NCI-H446 treated with DMSO at 0.1 percent for 48 hours (cell line): ENCODE data around the gene SLC25A36.
"Not testable (repeated sequence)": the region's sequence is repeated elsewhere in the genome, so short reads cannot be mapped to it uniquely, and the experiment has no call there.

Experiments used
- DNase-seq: peaks from one replicate; lab custom pipeline; 2025; lab: John Stamatoyannopoulos, UW

SLC25A36 gene

DNA sequence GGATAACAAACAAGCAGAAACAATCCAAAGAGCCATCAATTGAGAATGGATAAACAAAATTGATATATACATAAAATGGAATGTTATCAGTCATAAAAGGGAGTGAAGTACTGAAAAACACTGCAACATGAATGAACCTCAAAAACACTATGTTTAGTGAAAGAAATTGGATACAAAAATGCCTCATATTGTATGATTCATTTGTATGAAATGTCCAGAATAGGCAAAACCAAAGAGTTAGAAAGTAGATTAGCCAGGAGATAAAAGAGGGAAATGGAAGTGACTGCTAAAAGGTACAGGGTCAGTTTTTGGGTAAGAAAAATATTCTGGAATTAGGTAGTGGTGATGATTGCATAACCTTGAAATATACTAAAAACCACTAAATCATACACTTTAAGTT lies 9.8 kb upstream of the SLC25A36 start:
- DNase-seq: no peak

DNA sequence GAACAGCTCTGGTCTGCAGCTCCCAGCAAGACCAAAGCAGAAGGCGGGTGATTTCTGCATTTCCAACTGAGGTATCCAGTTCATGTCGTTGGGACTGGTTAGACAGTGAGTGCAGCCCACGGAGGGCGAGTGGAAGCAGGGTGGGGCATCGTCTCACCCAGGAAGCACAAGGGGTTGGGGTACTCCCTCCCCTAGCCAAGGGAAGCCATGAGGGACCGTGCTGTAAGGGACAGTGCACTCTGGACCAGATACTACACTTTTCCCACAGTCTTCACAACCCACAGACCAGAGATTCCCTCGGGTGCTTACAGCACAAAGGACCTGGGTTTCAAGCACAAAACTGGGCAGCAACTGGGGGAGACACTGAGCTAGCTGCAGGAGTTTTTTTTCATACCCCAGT lies 8.5 kb upstream of the SLC25A36 start:
- no peak for DNase-seq

DNA sequence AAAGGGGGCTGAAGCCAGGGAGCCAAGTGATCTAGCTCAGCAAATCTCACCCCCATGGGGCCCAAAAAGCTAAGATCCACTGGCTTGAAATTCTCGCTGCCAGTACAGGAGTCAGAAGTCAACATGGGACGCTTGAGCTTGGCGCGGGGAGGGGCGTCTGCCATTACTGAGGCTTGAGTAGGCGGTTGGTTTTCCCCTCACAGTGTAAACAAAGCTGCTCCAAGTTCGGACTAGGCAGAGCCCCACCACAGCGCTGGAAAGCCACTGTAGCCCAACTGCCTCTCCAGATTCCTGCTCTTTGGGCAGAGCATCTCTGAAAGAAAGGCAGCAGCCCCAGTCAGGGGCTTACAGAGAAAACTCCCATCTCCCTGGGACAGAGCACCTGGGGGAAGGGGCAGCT lies 8.1 kb upstream of the SLC25A36 start:
- DNase-seq: no peak

DNA sequence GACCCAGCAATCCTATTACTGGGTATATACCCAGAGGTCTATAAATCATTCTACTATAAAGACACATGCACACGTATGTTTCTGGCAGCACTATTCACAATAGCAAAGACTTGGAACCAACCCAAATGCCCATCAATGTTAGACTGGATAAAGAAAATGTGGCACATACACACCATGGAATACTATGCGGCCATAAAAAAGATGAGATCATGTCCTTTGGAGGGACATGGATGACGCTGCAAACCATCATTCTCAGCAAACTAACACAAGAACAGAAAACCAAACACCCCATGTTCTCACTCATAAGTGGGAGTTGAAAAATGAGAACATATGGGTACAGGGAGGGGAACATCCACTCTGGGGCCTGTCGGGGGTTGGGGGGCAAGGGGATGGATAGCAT lies 2.3 kb upstream of the SLC25A36 start:
- DNase-seq: not testable (repeated sequence)

DNA sequence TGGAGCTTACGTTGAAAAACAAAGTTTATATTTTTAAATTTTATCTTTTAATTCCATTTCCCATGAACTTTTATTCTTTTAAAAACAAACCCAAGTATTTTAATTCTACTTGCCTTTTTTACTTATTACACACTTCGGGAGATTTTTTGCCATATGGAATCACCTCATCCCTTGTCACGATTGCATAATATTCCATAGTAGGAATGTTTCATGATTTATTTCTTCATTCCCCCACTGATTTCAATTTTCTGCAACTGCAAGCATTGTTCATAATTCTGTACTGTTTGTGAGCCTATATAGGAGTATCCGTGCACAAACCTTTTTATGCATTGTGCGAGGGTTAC lies 574 bp upstream of the SLC25A36 start:
- no peak for DNase-seq

DNA sequence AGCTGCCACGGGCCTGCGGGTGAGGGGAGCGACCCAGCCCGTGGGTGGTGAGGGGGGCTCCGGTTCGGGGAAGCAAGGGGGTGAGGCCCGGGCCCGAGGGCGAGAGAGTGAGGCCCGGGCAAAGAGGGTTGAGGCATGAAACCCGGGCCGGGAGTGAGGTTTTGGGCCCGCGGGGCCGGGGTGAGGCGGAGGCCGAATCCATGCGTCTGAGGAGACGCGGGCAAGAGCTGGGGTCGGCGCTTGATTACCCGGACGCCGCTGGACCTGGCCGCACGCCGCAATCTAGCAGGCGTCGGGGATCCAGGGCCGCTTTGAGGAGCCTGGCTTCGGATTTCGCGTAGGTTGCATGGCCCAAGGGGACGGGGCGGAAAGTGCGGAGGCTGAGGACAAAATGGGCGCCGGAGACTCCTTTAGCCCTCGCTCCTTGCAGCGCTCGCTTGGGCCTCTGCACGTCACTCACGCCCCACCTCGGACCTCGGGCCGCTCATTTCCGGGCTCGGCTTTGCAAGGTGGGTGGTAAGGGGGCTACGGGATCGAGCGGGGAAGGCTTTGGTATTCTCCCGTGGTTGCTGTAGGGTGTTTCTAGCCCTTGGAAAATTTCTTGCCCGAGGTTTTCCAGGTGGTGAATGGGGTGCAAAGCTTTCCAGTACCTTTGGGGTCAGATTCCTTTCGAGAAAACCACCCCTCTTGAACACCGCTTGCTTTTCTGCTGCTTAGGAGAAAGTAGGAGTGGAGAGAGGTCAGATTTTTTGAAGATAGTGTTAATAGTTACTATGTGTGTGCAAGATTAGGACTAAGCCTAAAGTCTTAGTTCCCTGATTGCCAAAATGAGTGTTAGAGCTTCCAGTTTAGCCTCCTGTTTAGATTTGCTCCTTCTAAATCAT lies 827 bp downstream of the SLC25A36 start:
- no peak for DNase-seq

DNA sequence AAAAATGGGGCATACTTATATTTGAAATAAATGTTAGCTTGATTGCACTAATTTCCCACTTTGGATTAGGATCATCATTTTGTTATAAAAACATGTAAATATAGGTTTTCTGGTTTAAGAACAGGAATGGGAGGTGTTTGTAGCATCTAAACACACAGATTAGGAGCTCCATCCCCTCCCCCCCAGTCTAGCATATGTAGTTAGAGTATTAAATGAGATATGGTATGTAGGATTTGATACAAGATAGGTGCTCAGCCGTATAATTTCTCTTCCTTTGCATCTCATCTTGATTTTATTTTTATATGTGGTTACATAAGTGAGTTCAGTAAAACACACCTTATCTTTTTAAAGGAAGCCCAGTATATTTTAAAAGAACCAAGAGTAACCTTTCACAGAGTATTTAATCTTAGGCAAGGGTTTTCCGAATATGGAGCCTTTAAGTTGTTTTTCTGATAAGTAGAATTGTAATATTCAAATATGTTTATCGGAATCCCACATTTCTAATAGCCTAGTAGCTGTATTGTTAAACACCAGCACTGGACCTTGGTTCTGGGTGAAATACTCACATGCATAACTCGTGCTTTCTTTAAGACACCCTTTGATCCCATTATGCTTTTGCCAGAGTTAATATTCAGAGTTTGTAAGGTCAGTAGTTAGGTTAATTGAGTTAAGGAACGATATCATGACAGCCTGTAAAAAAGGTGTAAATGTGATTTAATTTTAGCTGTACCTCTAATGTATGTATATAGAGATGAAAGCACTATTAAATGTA lies 2.3 kb downstream of the SLC25A36 start:
- no peak for DNase-seq

DNA sequence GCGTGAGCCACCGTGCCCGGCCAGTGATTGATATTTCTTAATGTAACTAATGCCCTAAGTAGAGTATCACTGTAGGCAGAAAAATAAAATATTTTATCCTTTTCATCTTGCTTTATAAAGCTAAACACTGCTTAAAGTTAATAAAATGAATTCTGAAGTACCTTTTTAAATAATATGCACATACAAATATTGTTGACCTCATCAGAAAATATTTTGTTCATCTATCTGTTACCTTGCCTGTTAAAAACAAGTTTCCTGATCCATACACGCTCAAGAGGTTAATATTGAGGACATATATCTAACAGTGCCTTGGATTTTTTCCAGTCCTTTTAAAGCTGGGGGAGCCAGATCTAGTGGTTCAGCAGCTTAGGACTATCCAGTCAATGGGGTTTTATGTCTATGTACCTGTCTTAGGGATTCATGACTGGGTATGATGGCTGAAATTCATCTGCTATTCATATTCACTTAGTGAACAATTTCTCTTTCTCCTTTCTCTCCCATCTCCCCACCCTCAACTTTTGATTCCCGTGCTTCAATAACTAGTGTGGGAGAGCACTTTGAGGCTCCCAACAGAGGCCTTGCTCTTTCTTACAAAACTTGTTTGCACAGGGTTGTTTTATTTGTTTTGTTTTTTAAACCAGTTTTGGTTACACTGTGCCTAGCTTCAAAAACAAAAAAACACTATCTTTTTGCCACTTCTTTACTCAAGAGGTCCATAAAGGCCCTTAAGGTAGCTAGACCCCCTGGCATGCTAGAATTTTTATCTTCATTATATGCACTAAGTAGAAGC lies 7.0 kb downstream of the SLC25A36 start:
- no peak for DNase-seq

DNA sequence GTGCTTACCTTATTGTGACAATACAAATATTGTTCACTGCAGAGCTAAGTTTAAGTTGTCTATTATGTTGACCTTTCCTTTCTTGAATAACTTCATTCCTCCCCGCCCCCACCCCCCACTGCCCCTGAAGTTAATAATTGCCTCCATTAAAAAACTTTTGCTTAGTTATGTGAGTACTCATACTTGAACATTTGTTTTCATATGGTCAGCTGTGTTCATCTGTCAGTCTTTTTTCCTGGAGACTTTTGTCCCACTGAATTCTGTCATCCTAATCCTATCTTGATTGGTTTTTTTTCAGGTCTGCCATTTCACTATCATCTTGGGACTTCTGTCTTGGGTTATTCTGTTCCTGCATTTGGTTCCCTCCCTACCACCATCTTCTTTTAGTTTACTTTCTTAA lies 8.5 kb downstream of the SLC25A36 start:
- DNase-seq: no peak

DNA sequence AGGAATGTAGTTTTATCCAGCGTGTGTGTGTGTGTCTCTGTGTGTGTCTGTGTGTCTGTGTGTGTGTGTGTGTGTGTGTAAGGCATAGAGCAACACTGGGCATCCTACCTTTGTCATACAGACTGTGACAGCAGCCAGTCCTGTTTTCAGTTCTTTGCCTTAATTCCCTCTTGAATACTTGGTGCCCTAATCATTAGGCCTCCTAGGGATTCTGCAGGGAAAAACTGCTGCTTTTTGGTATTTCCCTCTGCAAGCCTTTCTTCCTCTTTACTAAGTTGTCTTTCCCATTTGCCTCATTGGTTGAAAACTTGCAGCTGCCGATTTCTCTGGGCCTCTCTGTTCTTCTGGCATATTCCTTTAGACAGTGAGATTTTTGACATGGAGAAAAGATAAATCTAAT lies 9.2 kb downstream of the SLC25A36 start:
- no peak for DNase-seq

DNA sequence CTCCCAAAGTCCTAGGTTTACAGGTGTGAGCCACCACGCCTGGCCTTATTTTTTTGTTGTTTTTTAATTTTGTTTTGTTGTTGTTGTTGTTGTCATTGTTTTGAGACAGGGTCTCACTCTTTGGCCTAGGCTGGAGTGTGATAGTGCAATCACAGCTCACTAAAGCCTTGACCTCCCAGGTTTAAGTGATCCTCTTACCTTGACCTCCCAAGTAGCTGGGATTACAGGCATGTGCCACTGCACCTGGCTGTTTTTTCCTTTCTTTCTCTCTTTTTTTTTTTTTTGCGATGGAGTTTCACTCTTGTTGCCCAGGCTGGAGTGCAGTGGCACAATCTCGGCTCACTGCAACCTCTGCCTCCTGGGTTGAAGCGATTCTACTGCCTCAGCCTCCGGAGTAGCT lies 10.1 kb downstream of the SLC25A36 start:
- DNase-seq: not testable (repeated sequence)

DNA sequence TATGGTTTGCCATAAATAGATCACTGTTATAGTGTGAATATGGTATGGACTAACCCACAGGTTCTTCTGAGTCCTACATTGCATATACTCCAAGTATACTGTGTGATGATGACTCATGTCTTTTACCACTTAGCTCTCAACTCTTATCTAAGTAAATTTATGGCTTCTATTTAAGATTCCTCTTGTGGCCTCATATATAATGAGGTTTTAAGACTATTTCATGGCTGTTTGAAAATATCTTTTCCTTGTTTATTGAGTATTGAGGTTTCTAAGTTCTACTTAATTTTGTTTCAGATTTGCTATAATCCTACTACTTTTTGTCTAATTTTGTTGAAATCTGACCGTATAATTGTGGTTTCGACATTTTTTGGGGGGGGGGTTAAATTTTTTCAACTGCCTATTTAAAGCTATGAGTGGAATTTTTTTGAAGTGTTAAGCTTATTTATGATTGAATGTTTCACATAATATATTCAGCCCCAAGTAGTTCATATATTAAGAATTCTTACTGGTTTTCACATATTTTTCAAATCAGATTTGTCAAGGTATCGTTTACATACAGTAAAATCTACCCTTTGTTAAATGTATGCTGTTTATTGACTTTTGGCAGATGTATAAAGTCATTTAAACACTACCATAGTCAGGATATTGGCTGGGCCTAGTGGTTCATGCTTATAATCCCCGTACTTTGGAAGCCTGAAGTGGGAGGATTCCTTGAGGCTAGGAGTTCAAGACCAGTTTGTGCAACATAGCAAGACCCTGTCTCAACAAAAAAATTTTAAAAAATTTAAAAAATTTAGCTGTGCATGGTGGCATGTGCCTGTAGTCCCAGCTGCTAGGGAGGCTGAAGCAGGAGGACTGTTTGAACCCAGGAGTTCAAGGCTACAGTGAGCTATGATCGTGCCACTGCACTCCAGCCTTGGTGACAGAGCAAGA lies 11.7 kb downstream of the SLC25A36 start:
- no peak for DNase-seq

DNA sequence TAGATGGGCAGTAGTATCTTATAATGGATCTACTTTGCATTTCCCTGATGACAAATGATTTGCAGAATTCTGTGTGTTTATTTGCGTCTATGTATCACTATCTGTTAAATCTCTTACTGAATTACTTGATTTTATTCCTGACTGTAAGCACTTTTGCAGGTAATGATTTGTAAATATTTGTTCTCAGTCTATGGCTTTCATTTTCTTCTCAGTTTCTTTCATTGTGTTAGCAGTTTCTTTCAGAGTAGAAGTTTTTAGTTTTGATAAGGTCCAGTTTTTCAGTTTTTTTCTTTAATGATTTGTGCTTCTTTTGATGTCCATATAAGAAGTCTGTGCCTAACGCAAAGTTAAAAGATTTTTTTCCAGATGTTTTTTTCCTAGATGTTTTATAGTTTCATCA lies 12.9 kb downstream of the SLC25A36 start:
- no peak for DNase-seq

DNA sequence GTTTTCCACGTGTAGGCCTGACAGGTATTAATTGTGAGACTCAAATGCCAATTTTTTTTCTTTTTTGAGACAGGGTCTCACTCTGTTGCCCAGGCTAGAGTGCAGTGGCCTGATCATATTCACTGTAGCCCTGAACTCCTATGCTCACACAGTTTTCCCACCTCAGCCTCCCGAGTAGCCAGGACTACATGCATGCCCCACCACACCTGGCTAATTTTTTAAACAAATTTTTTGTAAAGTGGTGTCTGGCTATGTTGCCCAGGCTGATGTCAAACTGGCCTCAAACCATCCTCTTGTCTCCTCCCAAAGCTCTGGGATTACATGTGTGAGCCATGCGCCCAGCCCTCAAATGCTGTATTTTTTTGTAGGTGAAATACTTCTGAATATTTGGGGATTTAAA lies 14.0 kb downstream of the SLC25A36 start:
- DNase-seq: no peak

DNA sequence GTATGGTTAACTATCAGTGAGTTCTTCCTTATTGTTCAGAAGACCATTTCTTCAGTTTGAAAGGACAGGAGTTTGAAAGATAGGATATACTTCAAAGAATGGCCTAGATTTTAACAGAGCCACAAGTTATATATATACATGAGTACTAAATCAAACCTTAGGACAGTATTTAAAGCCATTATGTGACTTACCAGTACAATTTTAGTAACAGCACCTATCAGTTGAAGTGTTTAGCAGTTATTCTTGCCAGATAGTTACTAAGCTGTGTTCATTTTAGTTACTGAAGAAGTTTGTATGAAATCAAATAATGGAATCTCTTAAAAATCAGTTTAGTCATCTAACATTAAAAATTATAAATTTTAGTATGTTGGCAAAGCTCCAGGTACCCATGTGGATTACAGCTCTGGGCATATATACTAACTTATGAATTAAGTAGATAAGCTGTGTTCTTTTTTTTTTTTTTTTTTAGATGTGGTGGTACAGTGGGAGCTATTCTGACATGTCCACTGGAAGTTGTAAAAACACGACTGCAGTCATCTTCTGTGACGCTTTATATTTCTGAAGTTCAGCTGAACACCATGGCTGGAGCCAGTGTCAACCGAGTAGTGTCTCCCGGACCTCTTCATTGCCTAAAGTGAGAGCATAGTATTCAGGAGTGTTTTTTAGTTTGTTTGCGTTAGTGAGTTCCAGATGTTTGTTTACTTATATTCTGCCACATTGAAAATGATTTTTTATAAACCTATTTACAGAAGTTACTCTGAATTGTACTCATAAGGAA lies 14.6 kb downstream of the SLC25A36 start:
- no peak for DNase-seq

DNA sequence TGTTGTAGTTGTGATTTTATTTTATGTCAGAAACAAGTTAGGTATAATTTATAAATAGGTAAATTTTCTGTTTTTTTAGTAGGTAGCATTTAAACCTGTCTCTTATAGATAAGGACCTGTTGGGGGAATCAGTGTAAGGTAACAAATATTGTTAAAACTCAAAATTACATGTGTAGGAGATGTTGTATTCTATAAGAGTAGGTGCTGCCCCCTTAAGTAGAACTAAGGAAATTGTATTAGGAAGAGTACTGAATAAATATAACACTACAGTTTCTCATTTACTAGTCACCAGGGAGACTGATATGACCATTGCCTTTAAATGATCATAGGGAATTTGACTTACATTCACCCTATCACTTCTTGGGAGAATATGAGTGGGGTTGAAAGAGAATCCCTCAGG lies 31.2 kb downstream of the SLC25A36 start:
- DNase-seq: no peak

DNA sequence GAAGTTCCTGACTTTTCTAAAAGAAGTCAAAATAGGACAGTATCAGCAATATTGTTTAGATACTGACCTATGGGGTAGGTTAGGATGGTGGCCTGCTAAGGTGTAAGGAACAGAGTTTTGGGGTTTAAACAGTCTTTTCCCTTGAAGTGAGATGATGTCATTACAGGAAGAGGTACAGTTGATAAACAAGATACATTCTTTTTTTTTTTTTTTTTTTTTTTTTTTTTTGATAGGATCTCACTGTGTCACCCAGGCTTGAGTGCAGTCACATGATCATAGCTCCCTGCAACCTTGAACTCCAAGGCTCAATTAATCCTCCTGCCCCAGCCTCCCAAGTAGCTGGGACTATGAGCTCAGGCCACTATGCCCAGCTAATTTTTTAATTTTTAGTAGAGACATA lies 33.3 kb downstream of the SLC25A36 start:
- DNase-seq: no peak

DNA sequence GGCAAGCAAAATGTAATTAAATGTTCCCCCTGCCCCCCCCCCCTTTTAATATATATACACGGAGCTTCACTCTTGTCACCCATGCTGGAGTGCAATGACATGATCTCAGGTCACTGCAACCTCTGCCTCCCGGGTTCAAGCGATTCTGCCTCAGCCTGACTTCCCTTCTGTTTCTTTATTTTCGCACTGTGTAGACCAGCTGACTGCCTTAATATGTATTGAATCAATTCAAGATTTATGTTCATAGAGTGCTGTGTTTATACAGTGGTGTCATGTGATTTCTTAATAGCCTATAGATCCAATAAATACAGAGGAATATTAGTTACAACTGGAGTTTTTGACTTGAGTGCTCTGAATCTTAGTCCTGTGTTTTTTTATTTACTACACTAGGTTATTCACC lies 39.0 kb downstream of the SLC25A36 start:
- DNase-seq: no peak

DNA sequence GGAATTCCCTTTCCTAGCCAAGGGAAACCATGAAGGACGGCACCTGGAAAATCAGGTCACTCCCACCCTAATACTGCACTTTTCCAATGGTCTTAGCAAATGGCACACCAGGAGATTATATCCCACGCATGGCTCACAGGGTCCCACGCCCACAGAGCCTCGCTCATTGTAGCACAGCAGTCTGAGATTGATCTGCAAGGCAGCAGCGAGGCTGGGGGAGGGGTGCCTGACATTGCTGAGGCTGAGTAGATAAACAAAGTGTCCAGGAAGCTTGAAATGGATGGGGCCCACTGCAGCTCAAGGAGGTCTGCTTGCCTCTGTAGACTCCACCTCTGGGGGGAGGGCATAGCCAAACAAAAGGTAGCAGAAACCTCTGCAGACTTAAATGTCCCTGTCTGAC lies 46.2 kb downstream of the SLC25A36 start:
- DNase-seq: not testable (repeated sequence)

DNA sequence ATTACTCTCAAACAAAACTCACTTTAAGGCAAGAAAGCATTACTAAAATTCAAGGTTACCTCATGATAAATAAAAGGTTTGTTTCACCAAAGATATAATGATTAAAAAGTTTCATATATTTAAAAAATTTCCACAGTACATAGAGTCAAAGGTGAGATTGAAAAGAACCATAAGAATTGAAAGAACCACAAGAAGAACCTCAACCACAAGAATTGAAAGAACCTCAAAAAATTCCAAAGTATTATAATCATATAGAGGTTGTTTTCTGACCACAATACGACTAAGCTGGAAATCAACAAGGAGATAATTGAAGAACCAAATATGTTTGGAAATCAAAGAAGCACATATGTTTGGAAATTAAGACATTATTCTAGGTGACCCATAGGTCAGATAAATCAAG lies 52.7 kb downstream of the SLC25A36 start:
- DNase-seq: no peak

DNA sequence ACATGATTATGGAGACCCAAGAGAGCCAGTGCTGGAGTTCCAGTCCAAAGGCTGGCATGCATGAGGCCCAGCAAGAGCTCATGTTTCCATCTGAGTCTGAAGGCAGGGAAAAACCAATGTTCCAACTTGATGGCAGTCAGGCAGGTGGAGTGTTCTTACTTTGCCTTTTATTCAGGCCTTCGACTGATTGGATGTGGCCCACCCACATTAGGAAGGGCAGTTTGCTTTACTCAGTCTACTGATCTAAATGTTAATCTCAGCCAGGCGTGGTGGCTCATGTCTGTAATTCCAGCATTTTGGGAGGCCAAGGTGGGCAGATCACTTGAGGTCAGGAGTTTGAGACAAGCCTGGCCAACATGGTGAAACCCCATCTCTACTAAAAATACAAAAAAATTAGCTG lies 53.2 kb downstream of the SLC25A36 start:
- not testable (repeated sequence) for DNase-seq
